Esophagus muscularis mucosa (tissue), 4 donors: ENCODE measurements around the gene SEMA6D. TPM values are rescaled to one million over a fixed set of nuclear protein-coding genes. Genes with fewer than 3 reads are reported as not detected.

Source experiments
- DNase-seq: peaks from one replicate; pipeline ENCODE4 v3.0.0-alpha.2; 2017; ENCODE audit errors: extremely low spot score
- H3K27ac ChIP-seq, 4 donors: fragments of 200-600 bp; sonication (generic); replicated peaks in 1 of 4; 1 replicate in 3 of 4; 2 replicates in 1 of 4; pipeline ENCODE4 v1.5.1; 2016 to 2019; ENCODE audit warnings: mild to moderate bottlenecking in 1 of 4
- H3K27me3 ChIP-seq, 4 donors: fragments of 200-600 bp; sonication (generic); one replicate each; pipeline versions ENCODE4 v1.5.1 to v1.6.0; 2016 to 2019
- H3K36me3 ChIP-seq, 4 donors: fragments of 200-600 bp; sonication (generic); one replicate each; pipeline ENCODE4 v1.5.1; 2016 to 2019
- H3K4me1 ChIP-seq, 4 donors: fragments of 200-600 bp; sonication (generic); one replicate each; pipeline ENCODE4 v1.5.1; 2016 to 2019
- H3K4me3 ChIP-seq, 4 donors: fragments of 200-600 bp; sonication (generic); 1 replicate in 2 of 4; 2 replicates in 2 of 4; pipeline ENCODE4 v1.5.1; 2016 to 2019; ENCODE audit warnings: mild to moderate bottlenecking in 4 of 4, moderate library complexity in 1 of 4
- H3K9me3 ChIP-seq, 4 donors: fragments of 200-600 bp; sonication (generic); 1 replicate in 3 of 4; 2 replicates in 1 of 4; pipeline ENCODE4 v1.5.1; 2016 to 2019
- CTCF ChIP-seq, 3 experiments: fragments of 200-600 bp in 2 of 3; fragments of 450-650 bp in 1 of 3; sonication (generic) in 2 of 3; IDR thresholded peaks; one replicate each; pipeline ENCODE4 v1.5.1; 2017 to 2019; ENCODE audit warnings: antibody characterized with exemption in 3 of 3, mild to moderate bottlenecking in 2 of 3, moderate library complexity in 1 of 3
- EP300 ChIP-seq: sonication (generic); formaldehyde crosslinking; IDR thresholded peaks from one replicate; pipeline ENCODE4 v1.6.1; 2017; ENCODE audit warnings: antibody characterized with exemption
- POLR2A ChIP-seq: fragments of 450-650 bp; IDR thresholded peaks from one replicate; pipeline ENCODE4 v1.6.1; 2017; ENCODE audit warnings: antibody characterized with exemption, moderate library complexity, mild to moderate bottlenecking, low read depth
- POLR2AphosphoS5 ChIP-seq, 2 donors: sonication (generic); formaldehyde crosslinking; IDR thresholded peaks; one replicate each; pipeline ENCODE4 v1.6.1; 2017; ENCODE audit warnings: antibody characterized with exemption in 2 of 2
- WGBS: methylation state at CpG from one replicate; pipeline ENCODE4 v1.1.5; 2018; 5-methylcytosine and 5-hydroxymethylcytosine counted together
- intact Hi-C: fragments of 100-400 bp; cut with DNase I; formaldehyde crosslinking; loops from one replicate; pipeline ENCODE4 v1.15.1; 2023
- total RNA-seq, 4 donors: library from RNA; depleted of rRNA; stranded (reverse); fragments of >200 nt; gene quantifications; one replicate each; pipeline versions ENCODE4 v1.1.0 to v1.2.1, GENCODE V29; 2016

The SEMA6D gene
- total RNA-seq, 4 donors from 2014 or later: 2.1 to 5.2 (median 3.8) TPM

GRCh38 chr15:47755941-47756340, 38.6 kb downstream of the SEMA6D start:
- 96% methylated on average over 2 of the region's 2 CpGs for whole genome bisulfite sequencing
- peaks cover 0 to 13% (median 0%) of the 10 kb centered on the region in 4 donors for H3K4me1 ChIP-seq
- no peak for TF ChIP-seq POLR2A
- TF ChIP-seq CTCF (IDR thresholded peaks at IDR 0.05): no peak
- no peak for TF ChIP-seq EP300
- TF ChIP-seq POLR2AphosphoS5 (IDR thresholded peaks at IDR 0.05): no peak
- H3K36me3 ChIP-seq: peaks cover 0 to 8% (median 0%) of the 10 kb centered on the region in 4 donors
- H3K27ac ChIP-seq: no peak overlapping the region
- no peaks in the 10 kb centered on the region for H3K27me3 ChIP-seq
- no peak for DNase-seq
- H3K4me3 ChIP-seq: no peak overlapping the region
- intact Hi-C loops: no loop called here
- H3K9me3 ChIP-seq: peaks cover 0 to 26% (median 15%) of the 10 kb centered on the region in 4 donors

GRCh38 chr15:47756872-47757271, 39.6 kb downstream of the SEMA6D start:
- peaks cover 0 to 17% (median 3%) of the 10 kb centered on the region in 4 donors for H3K36me3 ChIP-seq
- intact Hi-C loops: no loop called here
- H3K4me1 ChIP-seq: peaks cover 0 to 9% (median 0%) of the 10 kb centered on the region in 4 donors
- whole genome bisulfite sequencing: 74% methylated on average over 2 of the region's 2 CpGs
- peaks cover 0 to 26% (median 15%) of the 10 kb centered on the region in 4 donors for H3K9me3 ChIP-seq
- no peak for TF ChIP-seq EP300
- TF ChIP-seq CTCF (IDR thresholded peaks at IDR 0.05): no peak
- no peak for TF ChIP-seq POLR2A
- no peak for TF ChIP-seq POLR2AphosphoS5 (IDR thresholded peaks at IDR 0.05)
- no peak overlapping the region for H3K4me3 ChIP-seq
- H3K27ac ChIP-seq: no peak overlapping the region
- no peaks in the 10 kb centered on the region for H3K27me3 ChIP-seq
- DNase-seq: no peak

GRCh38 chr15:47757331-47757730, 40.0 kb downstream of the SEMA6D start:
- peaks cover 0 to 26% (median 15%) of the 10 kb centered on the region in 4 donors for H3K9me3 ChIP-seq
- intact Hi-C loops: no loop called here
- DNase-seq: no peak
- peaks cover 0 to 9% (median 0%) of the 10 kb centered on the region in 4 donors for H3K4me1 ChIP-seq
- peaks cover 0 to 22% (median 5%) of the 10 kb centered on the region in 4 donors for H3K36me3 ChIP-seq
- no peak overlapping the region for H3K4me3 ChIP-seq
- 58% methylated on average over 3 of the region's 3 CpGs for WGBS
- H3K27ac ChIP-seq: no peak overlapping the region
- TF ChIP-seq POLR2A: no peak
- no peak for TF ChIP-seq POLR2AphosphoS5 (IDR thresholded peaks at IDR 0.05)
- no peak for TF ChIP-seq EP300
- no peaks in the 10 kb centered on the region for H3K27me3 ChIP-seq

GRCh38 chr15:47762621-47763020, 45.3 kb downstream of the SEMA6D start:
- H3K4me3 ChIP-seq: no peak overlapping the region
- WGBS: 90% methylated on average over 3 of the region's 3 CpGs
- no peak for TF ChIP-seq CTCF (IDR thresholded peaks at IDR 0.05)
- TF ChIP-seq EP300: no peak
- TF ChIP-seq POLR2A: no peak
- no peak for TF ChIP-seq POLR2AphosphoS5 (IDR thresholded peaks at IDR 0.05)
- H3K36me3 ChIP-seq: peaks cover 16 to 74% (median 40%) of the 10 kb centered on the region in 4 donors
- no peaks in the 10 kb centered on the region for H3K9me3 ChIP-seq
- no peak overlapping the region for H3K27ac ChIP-seq
- intact Hi-C loops: no loop called here
- no peaks in the 10 kb centered on the region for H3K27me3 ChIP-seq
- no peaks in the 10 kb centered on the region for H3K4me1 ChIP-seq
- DNase-seq: no peak

GRCh38 chr15:47764666-47765065, 47.4 kb downstream of the SEMA6D start:
- intact Hi-C loops: no loop called here
- H3K27ac ChIP-seq: no peak overlapping the region
- peak; percentile 39 for DNase-seq
- no peak overlapping the region for H3K4me3 ChIP-seq
- 97% methylated on average over 13 of the region's 13 CpGs for WGBS
- peaks cover 16 to 83% (median 47%) of the 10 kb centered on the region in 4 donors for H3K36me3 ChIP-seq
- H3K9me3 ChIP-seq: no peaks in the 10 kb centered on the region
- TF ChIP-seq EP300 (no peak), CTCF (IDR thresholded peaks at IDR 0.05) (no peak), POLR2AphosphoS5 (IDR thresholded peaks at IDR 0.05) (no peak), POLR2A (no peak)
- H3K4me1 ChIP-seq: no peaks in the 10 kb centered on the region
- no peaks in the 10 kb centered on the region for H3K27me3 ChIP-seq
